ENCODE data around the gene FBXL4. TPM values are rescaled to one million over a fixed set of nuclear protein-coding genes. Genes with fewer than 3 reads are reported as not detected.

FBXL4 gene
- total and polyA plus RNA-seq, 2 of the 8 experiments (the other 6 are each of a cell fraction or from before 2014, with no cell fraction given) = 6.9 to 13.8 TPM

DNA sequence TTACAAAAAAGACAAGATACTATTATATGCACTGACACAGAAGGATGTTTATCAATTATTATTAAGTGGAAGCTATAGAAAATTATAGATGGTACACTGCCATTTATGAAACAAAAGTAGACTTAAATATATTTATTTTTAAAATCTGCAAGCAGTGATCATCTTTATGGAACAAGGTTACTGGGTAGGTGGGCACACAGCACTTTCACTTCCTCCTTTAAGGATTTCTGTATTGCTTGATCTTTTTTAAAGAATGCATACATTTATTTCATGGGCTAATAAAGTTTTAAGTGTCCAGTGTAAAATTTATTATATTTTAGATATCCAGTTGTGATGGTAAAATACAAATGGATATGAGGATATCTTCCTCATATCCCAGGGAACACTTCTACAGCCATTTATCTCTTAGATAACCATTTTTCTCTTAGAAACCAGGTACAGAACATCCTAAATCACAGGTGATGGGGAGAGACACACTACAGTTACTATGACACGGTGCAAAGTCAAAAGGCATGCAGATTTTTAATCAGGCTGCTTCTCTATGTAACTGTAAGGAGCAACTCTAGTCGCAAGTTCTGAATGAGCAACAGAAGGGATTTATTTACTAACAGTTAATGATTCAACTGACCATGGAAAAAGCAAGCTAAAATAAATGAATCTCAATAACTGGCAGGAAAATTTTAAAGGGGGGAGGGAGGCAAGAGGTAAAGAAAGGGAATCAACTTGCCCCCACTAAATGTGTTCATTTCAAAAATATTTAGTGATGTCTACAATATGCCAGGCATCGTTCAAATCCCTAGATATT is 2.2 kb downstream of the FBXL4 start:
- no peaks in the 10 kb centered on the region for H3K36me3 ChIP-seq (ENCODE audit: control insufficient read depth in 2 of 4, insufficient read depth in 4 of 4, low read length in 3 of 4)
- H3K18ac ChIP-seq (ENCODE audit: extremely low read depth, low read length) = no peak overlapping the region
- WGBS, 2 experiments (ENCODE audit: extremely low coverage in 1 of 2, insufficient coverage in 1 of 2, insufficient read length in 1 of 2, insufficient replicate concordance in 2 of 2, low coverage in 1 of 2, low lambda C conversion rate in 2 of 2, missing lambda C conversion rate in 1 of 2) = 94% methylated on average over 3 of the region's 3 CpGs; no CpG with 5 or more reads in 1 of the 2 experiments
- H2AFZ ChIP-seq (ENCODE audit: low read length) = no peak overlapping the region
- H2AK5ac ChIP-seq (ENCODE audit: low read depth, low read length) = no peak overlapping the region
- POLR2A ChIA-PET (ENCODE audit: partially characterized antibody) = no interaction called here
- no peak overlapping the region for H3K27ac ChIP-seq (ENCODE audit: low read depth, low read length)
- no peak overlapping the region for H3K4me3 ChIP-seq (ENCODE audit: extremely low read depth in 1 of 4, insufficient read depth in 2 of 4, low read depth in 3 of 4, low read length in 4 of 4)
- H4K8ac ChIP-seq (ENCODE audit: extremely low read depth, insufficient read depth, low read length) = no peak overlapping the region
- H4K20me1 ChIP-seq (replicated peaks in 1 of 2; ENCODE audit: control insufficient read depth in 1 of 2, insufficient read depth in 2 of 2, low read length in 2 of 2) = no peaks in the 10 kb centered on the region
- no peak overlapping the region for H2BK15ac ChIP-seq (ENCODE audit: low read length)
- H4K5ac ChIP-seq (ENCODE audit: insufficient read length, low read depth, low read length) = no peak overlapping the region
- H3K56ac ChIP-seq (replicated peaks; ENCODE audit: insufficient read length, low read depth, low read length) = no peak overlapping the region
- H3K9me3 ChIP-seq (ENCODE audit: insufficient read depth in 2 of 2, low read depth in 1 of 2, low read length in 1 of 2) = peaks cover under 1 to 3% of the 10 kb centered on the region in 2 experiments; a peak in 1 of 4 replicates
- no peak overlapping the region for H4K91ac ChIP-seq (replicated peaks; ENCODE audit: insufficient read length, low read length)
- H3K4ac ChIP-seq (replicated peaks; ENCODE audit: insufficient read length, low read depth, low read length) = no peak overlapping the region
- no peak overlapping the region for H2BK120ac ChIP-seq (replicated peaks; ENCODE audit: low read depth, low read length)
- no peak overlapping the region for H3K14ac ChIP-seq (ENCODE audit: insufficient read length)
- peaks cover 2% of the 10 kb centered on the region; the same call in 1 of the 2 replicates for H3K79me1 ChIP-seq (ENCODE audit: low read depth, low read length)
- H3K9ac ChIP-seq (replicated peaks in 1 of 4; ENCODE audit: extremely low read depth in 1 of 4, low read depth in 3 of 4, low read length in 3 of 4) = no peak overlapping the region
- no peak overlapping the region for H2BK12ac ChIP-seq (ENCODE audit: low read depth, low read length)
- H2BK5ac ChIP-seq (ENCODE audit: low read depth, low read length) = no peak overlapping the region
- DNase-seq (ENCODE audit: low read depth in 1 of 2, low spot score in 2 of 2) (no peak), FAIRE-seq (no peak)
- H3K4me1 ChIP-seq (replicated peaks in 1 of 4; ENCODE audit: control insufficient read depth in 3 of 4, insufficient read depth in 4 of 4, low read length in 3 of 4) = peaks cover 0 to 5% (median 0%) of the 10 kb centered on the region in 4 experiments; a peak in 2 of 7 replicates
- no peak overlapping the region for H2BK20ac ChIP-seq (ENCODE audit: low read length)
- H3K23me2 ChIP-seq (ENCODE audit: low read depth, low read length) = peaks cover 8% of the 10 kb centered on the region
- H3K23ac ChIP-seq (ENCODE audit: insufficient read length) = no peak overlapping the region
- peaks cover 0 to 63% of the 10 kb centered on the region in 2 experiments; a peak in 3 of 4 replicates for H3K79me2 ChIP-seq (ENCODE audit: control insufficient read depth in 1 of 2, insufficient read depth in 2 of 2, low read length in 2 of 2)
- no peaks in the 10 kb centered on the region for H3K27me3 ChIP-seq (replicated peaks in 1 of 4; ENCODE audit: control insufficient read depth in 3 of 4, extremely low read depth in 1 of 4, insufficient read depth in 3 of 4, low read length in 3 of 4)
- CTCF ChIA-PET (ENCODE audit: partially characterized antibody) = no interaction called here
- H3K4me2 ChIP-seq (ENCODE audit: insufficient read depth in 1 of 2, low read depth in 2 of 2, low read length in 2 of 2) = no peak overlapping the region; a peak in 1 of 4 replicates
- TF ChIP-seq JUND (IDR thresholded peaks at IDR 0.05; ENCODE audit: low read length) = no peak
- TF ChIP-seq CREB1 (IDR thresholded peaks at IDR 0.05) = no peak
- no peak for TF ChIP-seq ASH2L (IDR thresholded peaks at IDR 0.05; ENCODE audit: low read length)
- no peak for TF ChIP-seq RBBP5 (IDR thresholded peaks at IDR 0.05; ENCODE audit: borderline replicate concordance, low read depth, low read length)
- no peak for TF ChIP-seq EP300 (IDR thresholded peaks at IDR 0.05; ENCODE audit: borderline replicate concordance in 1 of 2, low read depth in 2 of 2, low read length in 2 of 2)
- no peak for TF ChIP-seq SP4 (IDR thresholded peaks at IDR 0.05; ENCODE audit: low read length)
- no peak for TF ChIP-seq HDAC2 (IDR thresholded peaks at IDR 0.05; ENCODE audit: borderline replicate concordance in 1 of 2, low read depth in 2 of 2, low read length in 2 of 2)
- no peak for TF ChIP-seq MAFK (IDR thresholded peaks at IDR 0.05; ENCODE audit: low read depth, low read length)
- no peak for TF ChIP-seq CTBP2 (IDR thresholded peaks at IDR 0.05; ENCODE audit: borderline replicate concordance, insufficient read depth, insufficient read length, low read length)

Data from H1 (cell line).